IMR-90 (cell line): ENCODE measurements around the gene CNPY1. TPM values are rescaled to one million over a fixed set of nuclear protein-coding genes. Genes with fewer than 3 reads are reported as not detected.

Experiments used
- ATAC-seq: fragments of 200-7000 bp; cut with Tn5 transposase; 2 replicates; pipeline ENCODE4 v1.9.1; 2020; ENCODE audit warnings: low read depth, mild to moderate bottlenecking, moderate library complexity
- BruUV-seq: library from RNA; stranded (reverse); fragments of 400-500 nt; replicated peaks from 2 replicates; lab custom pipeline; 2021; lab: Mats Ljungman, UMichigan
- CTCF ChIA-PET: fragments of 300-600 bp; formaldehyde crosslinking; extraction: SDS; loops from one replicate; lab custom pipeline; 2021; ENCODE audit warnings: antibody characterized with exemption; lab: Yijun Ruan, JAX
- POLR2A ChIA-PET: fragments of 300-600 bp; sonication (Branson Sonifier 250); formaldehyde crosslinking; loops from one replicate; lab custom pipeline; 2022; ENCODE audit warnings: antibody characterized with exemption; ENCODE audit not compliant: unreplicated experiment; lab: Charles Lee
- DNase-seq: peaks from one replicate; pipeline ENCODE4 v3.0.0; 2013
- H2AFZ ChIP-seq: replicated peaks from 2 replicates; pipeline ENCODE3; 2013; ENCODE audit warnings: low read length, mild to moderate bottlenecking; ENCODE audit not compliant: poor library complexity
- H2AK5ac ChIP-seq: 2 replicates; pipeline ENCODE4 v1.6.1; 2013; ENCODE audit warnings: low read depth, low read length, inconsistent platforms
- H2AK9ac ChIP-seq: replicated peaks from 2 replicates; pipeline ENCODE3; 2013; ENCODE audit warnings: mild to moderate bottlenecking, low read depth, low read length, moderate library complexity; ENCODE audit not compliant: poor library complexity
- H2BK120ac ChIP-seq: 2 replicates; pipeline ENCODE4 v1.6.1; 2013; ENCODE audit warnings: low read depth, low read length, inconsistent platforms
- H2BK15ac ChIP-seq: 3 replicates; pipeline ENCODE4 v1.6.1; 2013; ENCODE audit warnings: low read depth, low read length, inconsistent platforms
- H2BK20ac ChIP-seq: 2 replicates; pipeline ENCODE4 v1.6.1; 2013; ENCODE audit warnings: low read depth, mild to moderate bottlenecking, inconsistent platforms, low read length, moderate library complexity
- H2BK5ac ChIP-seq: 2 replicates; pipeline ENCODE4 v1.6.1; 2013; ENCODE audit warnings: mild to moderate bottlenecking, low read depth, low read length, inconsistent platforms; ENCODE audit not compliant: poor library complexity, severe bottlenecking
- H3K14ac ChIP-seq: replicated peaks from 2 replicates; pipeline ENCODE4 v1.6.1; 2013; ENCODE audit warnings: low read depth, low read length, inconsistent platforms
- H3K18ac ChIP-seq: 2 replicates; pipeline ENCODE4 v1.6.1; 2013; ENCODE audit warnings: low read depth, low read length, control low read depth
- H3K23ac ChIP-seq: 2 replicates; pipeline ENCODE4 v1.6.1; 2013; ENCODE audit warnings: low read depth, low read length, inconsistent platforms
- H3K27ac ChIP-seq: 2 replicates; pipeline ENCODE4 v1.5.1; 2013; ENCODE audit warnings: mild to moderate bottlenecking, control low read depth, low read length; ENCODE audit not compliant: insufficient read depth
- H3K27me3 ChIP-seq: 2 replicates; pipeline ENCODE4 v1.6.1; 2013; ENCODE audit warnings: low read length; ENCODE audit not compliant: control insufficient read depth, insufficient read depth
- H3K36me3 ChIP-seq: 2 replicates; pipeline ENCODE4 v1.6.1; 2013; ENCODE audit warnings: low read length, mixed read lengths; ENCODE audit not compliant: control insufficient read depth, insufficient read depth
- H3K4ac ChIP-seq: 2 replicates; pipeline ENCODE4 v1.6.1; 2013; ENCODE audit warnings: low read depth, low read length, inconsistent platforms
- H3K4me1 ChIP-seq: 2 replicates; pipeline ENCODE4 v1.6.1; 2013; ENCODE audit warnings: low read length, mixed read lengths; ENCODE audit not compliant: control insufficient read depth, insufficient read depth
- H3K4me2 ChIP-seq: 2 replicates; pipeline ENCODE4 v1.6.1; 2013; ENCODE audit warnings: low read depth, mild to moderate bottlenecking, control low read depth, low read length, moderate library complexity
- H3K4me3 ChIP-seq: 2 replicates; pipeline ENCODE4 v1.5.1; 2013; ENCODE audit warnings: low read depth, mild to moderate bottlenecking, control low read depth, low read length, moderate library complexity; ENCODE audit not compliant: insufficient read depth
- H3K56ac ChIP-seq: 2 replicates; pipeline ENCODE4 v1.6.1; 2013; ENCODE audit warnings: low read length, inconsistent platforms; ENCODE audit not compliant: insufficient read depth; ENCODE audit errors: extremely low read depth
- H3K79me1 ChIP-seq, 2 experiments: 2 replicates each; pipeline ENCODE4 v1.6.1; 2013; ENCODE audit warnings: low read length in 2 of 2, inconsistent platforms in 1 of 2, low read depth in 1 of 2
- H3K9ac ChIP-seq: 2 replicates; pipeline ENCODE4 v1.6.1; 2013; ENCODE audit warnings: low read depth, low read length, control low read depth
- H3K9me1 ChIP-seq: 2 replicates; pipeline ENCODE4 v1.6.1; 2013; ENCODE audit warnings: low read length, inconsistent platforms; ENCODE audit not compliant: insufficient read depth
- H3K9me3 ChIP-seq: 2 replicates; pipeline ENCODE4 v1.6.1; 2013; ENCODE audit warnings: low read length; ENCODE audit not compliant: control insufficient read depth, insufficient read depth
- H4K20me1 ChIP-seq: 2 replicates; pipeline ENCODE4 v1.6.1; 2013; ENCODE audit warnings: low read length, inconsistent platforms; ENCODE audit not compliant: insufficient read depth
- H4K5ac ChIP-seq: 2 replicates; pipeline ENCODE4 v1.6.1; 2013; ENCODE audit warnings: mild to moderate bottlenecking, low read depth, low read length, control low read depth
- H4K8ac ChIP-seq, 2 experiments: 2 replicates each; pipeline ENCODE4 v1.6.1; 2013; ENCODE audit warnings: low read depth in 2 of 2, low read length in 2 of 2, control low read depth in 1 of 2, inconsistent platforms in 1 of 2
- H4K91ac ChIP-seq: 2 replicates; pipeline ENCODE4 v1.6.1; 2013; ENCODE audit warnings: low read depth, low read length, inconsistent platforms; ENCODE audit not compliant: insufficient read depth
- BHLHE40 ChIP-seq: fragments of 150-350 bp; IDR thresholded peaks from 2 replicates; pipeline ENCODE4 v1.6.1; 2016; ENCODE audit warnings: mild to moderate bottlenecking, low read depth, low read length
- CEBPB ChIP-seq: IDR thresholded peaks from 2 replicates; pipeline ENCODE4 v1.6.1; 2012; ENCODE audit warnings: low read depth, low read length, improper control_type of control experiment
- CHD1 ChIP-seq: IDR thresholded peaks from 2 replicates; pipeline ENCODE4 v1.6.1; 2012; ENCODE audit warnings: low read depth, low read length, improper control_type of control experiment
- CTCF ChIP-seq: conservative IDR thresholded peaks from 2 replicates; pipeline ENCODE4 v1.5.1; 2012; ENCODE audit warnings: mild to moderate bottlenecking, low read depth, low read length, improper control_type of control experiment
- FOS ChIP-seq: fragments of 150-350 bp; IDR thresholded peaks from 2 replicates; pipeline ENCODE4 v1.6.1; 2016; ENCODE audit warnings: low read depth, low read length
- MAFK ChIP-seq: IDR thresholded peaks from 2 replicates; pipeline ENCODE4 v1.6.1; 2012; ENCODE audit warnings: low read depth, low read length, improper control_type of control experiment
- MAZ ChIP-seq: IDR thresholded peaks from 2 replicates; pipeline ENCODE4 v1.6.1; 2012; ENCODE audit warnings: low read depth, mild to moderate bottlenecking, low read length, improper control_type of control experiment, moderate library complexity, borderline replicate concordance
- MXI1 ChIP-seq: IDR thresholded peaks from 2 replicates; pipeline ENCODE4 v1.6.1; 2012; ENCODE audit warnings: low read depth, mild to moderate bottlenecking, low read length, moderate library complexity, borderline replicate concordance
- POLR2A ChIP-seq: IDR thresholded peaks from 2 replicates; pipeline ENCODE4 v1.6.1; 2012; ENCODE audit warnings: mild to moderate bottlenecking, low read depth, low read length
- RAD21 ChIP-seq: IDR thresholded peaks from 2 replicates; pipeline ENCODE4 v1.6.1; 2012; ENCODE audit warnings: low read length, improper control_type of control experiment
- RCOR1 ChIP-seq: IDR thresholded peaks from 2 replicates; pipeline ENCODE4 v1.6.1; 2012; ENCODE audit warnings: mild to moderate bottlenecking, low read length, improper control_type of control experiment; ENCODE audit not compliant: insufficient replicate concordance
- RFX5 ChIP-seq: IDR thresholded peaks from 2 replicates; pipeline ENCODE4 v1.8.0; 2012; ENCODE audit warnings: low read depth, mild to moderate bottlenecking, low read length, moderate library complexity
- SMC3 ChIP-seq: fragments of 150-350 bp; IDR thresholded peaks from 2 replicates; pipeline ENCODE4 v1.6.1; 2016; ENCODE audit warnings: low read depth, mild to moderate bottlenecking, antibody characterized with exemption, low read length, moderate library complexity
- USF2 ChIP-seq: fragments of 150-350 bp; IDR thresholded peaks from 2 replicates; pipeline ENCODE4 v1.6.1; 2017; ENCODE audit warnings: mild to moderate bottlenecking, antibody characterized with exemption, low read length, low read depth
- WGBS, 2 experiments: methylation state at CpG; one replicate each; pipeline versions ENCODE4 v1.1.5 to v1.1.7; 2013; ENCODE audit warnings: missing lambda C conversion rate in 2 of 2; ENCODE audit not compliant: insufficient read length in 1 of 2; ENCODE audit errors: extremely low coverage in 2 of 2; 5-methylcytosine and 5-hydroxymethylcytosine counted together
- dilution Hi-C: fragments of 300-500 bp; cut with HindIII; formaldehyde crosslinking; loops from one replicate; pipeline ENCODE4 v1.14.3; 2018; ENCODE audit warnings: low sequenced_read_pairs; ENCODE audit not compliant: unreplicated experiment
- in situ Hi-C: fragments of 300-500 bp; cut with MboI; formaldehyde crosslinking; loops from 3 replicates; pipeline ENCODE4 v1.14.3; 2019; ENCODE audit warnings: low sequenced_read_pairs, inconsistent platforms, mixed read lengths
- intact Hi-C: fragments of 100-400 bp; cut with micrococcal nuclease; formaldehyde crosslinking; loops from 2 replicates; pipeline ENCODE4 v1.10.0; 2022
- polyA plus RNA-seq, 3 experiments: library from polyadenylated mRNA; depleted of rRNA; stranded (reverse); fragments of >200 nt; gene quantifications; 2 replicates each; pipeline ENCODE4 v1.2.3, GENCODE V29; 2012; ENCODE audit warnings: low replicate concordance in 1 of 3
- total RNA-seq: library from RNA; depleted of rRNA; stranded (reverse); fragments of >200 nt; gene quantifications from 2 replicates; pipeline ENCODE4 v1.2.3, GENCODE V29; 2012
- TF ChIP-seq, protein P1 (sequence below): fragments of 150-350 bp; IDR thresholded peaks from 2 replicates; pipeline ENCODE4 v1.6.1; 2016; ENCODE audit warnings: low read depth, mild to moderate bottlenecking, low read length, moderate library complexity, borderline replicate concordance

Gene CNPY1
- total and polyA plus RNA-seq, 2 of the 4 experiments (the other 2 are of a cell fraction) = not detected

DNA sequence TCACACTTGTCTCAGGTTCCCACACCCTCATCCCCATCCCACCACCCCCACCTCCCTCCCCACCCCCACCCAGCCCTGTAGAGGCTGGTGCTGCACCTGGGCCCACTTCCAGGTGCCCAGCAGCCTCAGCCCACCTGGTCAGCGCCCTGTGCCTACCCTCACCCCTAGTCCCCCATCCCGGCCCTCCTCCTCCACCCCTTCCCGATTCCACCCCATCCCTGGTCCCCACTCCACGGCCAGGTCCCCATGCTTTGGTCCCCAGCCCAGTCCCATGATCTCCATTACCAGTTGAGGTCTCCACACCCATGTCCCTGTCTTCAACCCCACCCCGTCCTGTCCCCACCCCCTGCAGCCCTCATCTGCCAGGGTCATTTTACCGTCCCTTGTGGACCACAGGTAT lies 24.6 kb upstream of the CNPY1 start:
- Histone ChIP-seq H2BK120ac (no peak overlapping the region), H3K4ac (no peak overlapping the region), H3K18ac (no peak overlapping the region), H4K20me1 (no peaks in the 10 kb centered on the region), H3K79me1 (no peaks in the 10 kb centered on the region), H2BK20ac (no peak overlapping the region), H4K91ac (no peak overlapping the region), H3K4me2 (no peak overlapping the region), H3K23ac (no peak overlapping the region), H3K27ac (no peak overlapping the region), H2AFZ (no peak overlapping the region), H3K14ac (no peak overlapping the region), H3K36me3 (no peaks in the 10 kb centered on the region), H3K9ac (no peak overlapping the region), H3K4me3 (no peak overlapping the region), H2BK5ac (no peak overlapping the region), H2AK9ac (no peak overlapping the region), H2BK15ac (no peak overlapping the region), H4K5ac (no peak overlapping the region), H4K8ac (no peak overlapping the region), H2AK5ac (no peak overlapping the region), H3K27me3 (no peaks in the 10 kb centered on the region; the same call in 1 of the 2 replicates), H3K9me1 (no peaks in the 10 kb centered on the region), H3K9me3 (no peaks in the 10 kb centered on the region), H3K56ac (no peak overlapping the region), H3K4me1 (no peaks in the 10 kb centered on the region)
- dilution Hi-C loops = no loop called here
- DNase-seq = no peak
- POLR2A ChIA-PET = no interaction called here
- in situ Hi-C loops = no loop called here
- TF ChIP-seq SMC3 (no peak), MAZ (no peak), RAD21 (no peak), POLR2A (no peak), CEBPB (no peak), CHD1 (no peak), RFX5 (no peak), MXI1 (no peak), CTCF (no peak), MAFK (no peak), RCOR1 (no peak), BHLHE40 (no peak), USF2 (no peak), FOS (no peak)
- TF ChIP-seq, protein P1, sequence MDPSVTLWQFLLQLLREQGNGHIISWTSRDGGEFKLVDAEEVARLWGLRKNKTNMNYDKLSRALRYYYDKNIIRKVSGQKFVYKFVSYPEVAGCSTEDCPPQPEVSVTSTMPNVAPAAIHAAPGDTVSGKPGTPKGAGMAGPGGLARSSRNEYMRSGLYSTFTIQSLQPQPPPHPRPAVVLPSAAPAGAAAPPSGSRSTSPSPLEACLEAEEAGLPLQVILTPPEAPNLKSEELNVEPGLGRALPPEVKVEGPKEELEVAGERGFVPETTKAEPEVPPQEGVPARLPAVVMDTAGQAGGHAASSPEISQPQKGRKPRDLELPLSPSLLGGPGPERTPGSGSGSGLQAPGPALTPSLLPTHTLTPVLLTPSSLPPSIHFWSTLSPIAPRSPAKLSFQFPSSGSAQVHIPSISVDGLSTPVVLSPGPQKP = no peak
- 47% methylated on average over 4 of the region's 6 CpGs; no CpG with 5 or more reads in 1 of the 2 experiments for WGBS, 2 experiments
- CTCF ChIA-PET = no interaction called here
- intact Hi-C loops = no loop called here
- no peak for ATAC-seq
- BruUV-seq = no TSS peak
